Neural cell (in vitro differentiated cells): ENCODE data around the gene SDHB.

ENCODE experiments used
- EP300 ChIP-seq: fragments of 450-650 bp; conservative IDR thresholded peaks from 2 replicates; pipeline ENCODE4 v1.6.1; 2014; ENCODE audit warnings: antibody characterized with exemption, mild to moderate bottlenecking, moderate library complexity; ENCODE audit not compliant: poor library complexity, severe bottlenecking
- POLR2AphosphoS5 ChIP-seq: IDR thresholded peaks from 2 replicates; pipeline ENCODE4 v1.6.1; 2012
- RAD21 ChIP-seq: fragments of 450-650 bp; conservative IDR thresholded peaks from 2 replicates; pipeline ENCODE4 v1.6.1; 2014; ENCODE audit warnings: antibody characterized with exemption, mild to moderate bottlenecking, moderate library complexity
- TAF1 ChIP-seq: IDR thresholded peaks from 2 replicates; pipeline ENCODE4 v1.6.1; 2012; ENCODE audit warnings: low read depth
- TF ChIP-seq, protein P1 (sequence below): fragments of 450-650 bp; IDR thresholded peaks from 2 replicates; pipeline ENCODE4 v1.5.1; 2014; ENCODE audit warnings: antibody characterized with exemption, mild to moderate bottlenecking, moderate library complexity; ENCODE audit not compliant: poor library complexity, severe bottlenecking
- TF ChIP-seq, protein P2 (sequence below): IDR thresholded peaks from 2 replicates; pipeline ENCODE4 v1.6.1; 2012; ENCODE audit warnings: borderline replicate concordance

DNA sequence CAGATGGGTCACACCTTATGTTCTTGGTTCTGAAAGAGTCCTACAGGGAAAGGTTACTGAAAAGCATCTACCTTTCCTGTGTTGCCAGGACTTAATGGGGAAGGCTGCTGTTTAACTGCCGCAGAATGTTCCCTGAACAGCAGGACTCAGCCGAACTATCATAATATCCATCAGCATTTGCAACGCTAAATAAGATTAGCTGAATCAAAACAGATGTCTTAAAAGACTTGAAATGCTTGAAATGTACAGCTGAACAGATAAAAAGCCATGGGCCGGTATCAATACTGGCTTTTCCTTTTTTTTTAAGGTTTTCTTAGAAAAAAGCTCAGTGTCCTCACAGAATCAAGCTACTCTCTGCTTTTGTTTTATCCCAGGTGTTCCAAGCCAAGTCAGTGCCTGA is 22.4 kb downstream of the SDHB start:
- TF ChIP-seq, protein P1, sequence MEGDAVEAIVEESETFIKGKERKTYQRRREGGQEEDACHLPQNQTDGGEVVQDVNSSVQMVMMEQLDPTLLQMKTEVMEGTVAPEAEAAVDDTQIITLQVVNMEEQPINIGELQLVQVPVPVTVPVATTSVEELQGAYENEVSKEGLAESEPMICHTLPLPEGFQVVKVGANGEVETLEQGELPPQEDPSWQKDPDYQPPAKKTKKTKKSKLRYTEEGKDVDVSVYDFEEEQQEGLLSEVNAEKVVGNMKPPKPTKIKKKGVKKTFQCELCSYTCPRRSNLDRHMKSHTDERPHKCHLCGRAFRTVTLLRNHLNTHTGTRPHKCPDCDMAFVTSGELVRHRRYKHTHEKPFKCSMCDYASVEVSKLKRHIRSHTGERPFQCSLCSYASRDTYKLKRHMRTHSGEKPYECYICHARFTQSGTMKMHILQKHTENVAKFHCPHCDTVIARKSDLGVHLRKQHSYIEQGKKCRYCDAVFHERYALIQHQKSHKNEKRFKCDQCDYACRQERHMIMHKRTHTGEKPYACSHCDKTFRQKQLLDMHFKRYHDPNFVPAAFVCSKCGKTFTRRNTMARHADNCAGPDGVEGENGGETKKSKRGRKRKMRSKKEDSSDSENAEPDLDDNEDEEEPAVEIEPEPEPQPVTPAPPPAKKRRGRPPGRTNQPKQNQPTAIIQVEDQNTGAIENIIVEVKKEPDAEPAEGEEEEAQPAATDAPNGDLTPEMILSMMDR: no peak
- TF ChIP-seq EP300 (no peak), POLR2AphosphoS5 (no peak), RAD21 (no peak), TAF1 (no peak)
- TF ChIP-seq, protein P2, sequence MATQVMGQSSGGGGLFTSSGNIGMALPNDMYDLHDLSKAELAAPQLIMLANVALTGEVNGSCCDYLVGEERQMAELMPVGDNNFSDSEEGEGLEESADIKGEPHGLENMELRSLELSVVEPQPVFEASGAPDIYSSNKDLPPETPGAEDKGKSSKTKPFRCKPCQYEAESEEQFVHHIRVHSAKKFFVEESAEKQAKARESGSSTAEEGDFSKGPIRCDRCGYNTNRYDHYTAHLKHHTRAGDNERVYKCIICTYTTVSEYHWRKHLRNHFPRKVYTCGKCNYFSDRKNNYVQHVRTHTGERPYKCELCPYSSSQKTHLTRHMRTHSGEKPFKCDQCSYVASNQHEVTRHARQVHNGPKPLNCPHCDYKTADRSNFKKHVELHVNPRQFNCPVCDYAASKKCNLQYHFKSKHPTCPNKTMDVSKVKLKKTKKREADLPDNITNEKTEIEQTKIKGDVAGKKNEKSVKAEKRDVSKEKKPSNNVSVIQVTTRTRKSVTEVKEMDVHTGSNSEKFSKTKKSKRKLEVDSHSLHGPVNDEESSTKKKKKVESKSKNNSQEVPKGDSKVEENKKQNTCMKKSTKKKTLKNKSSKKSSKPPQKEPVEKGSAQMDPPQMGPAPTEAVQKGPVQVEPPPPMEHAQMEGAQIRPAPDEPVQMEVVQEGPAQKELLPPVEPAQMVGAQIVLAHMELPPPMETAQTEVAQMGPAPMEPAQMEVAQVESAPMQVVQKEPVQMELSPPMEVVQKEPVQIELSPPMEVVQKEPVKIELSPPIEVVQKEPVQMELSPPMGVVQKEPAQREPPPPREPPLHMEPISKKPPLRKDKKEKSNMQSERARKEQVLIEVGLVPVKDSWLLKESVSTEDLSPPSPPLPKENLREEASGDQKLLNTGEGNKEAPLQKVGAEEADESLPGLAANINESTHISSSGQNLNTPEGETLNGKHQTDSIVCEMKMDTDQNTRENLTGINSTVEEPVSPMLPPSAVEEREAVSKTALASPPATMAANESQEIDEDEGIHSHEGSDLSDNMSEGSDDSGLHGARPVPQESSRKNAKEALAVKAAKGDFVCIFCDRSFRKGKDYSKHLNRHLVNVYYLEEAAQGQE: no peak
